Right lobe of liver (tissue), 6 donors: ENCODE data around the gene EPS8L3. TPM values are rescaled to one million over a fixed set of nuclear protein-coding genes. Genes with fewer than 3 reads are reported as not detected.
"Not testable (repeated sequence)": the region's sequence is repeated elsewhere in the genome, so short reads cannot be mapped to it uniquely, and the experiment has no call there.

ENCODE experiments used
- ATAC-seq, 4 donors: fragments of 200-7000 bp; cut with Tn5 transposase; one replicate each; pipeline ENCODE4 v1.9.1; 2020; ENCODE audit warnings: mild to moderate bottlenecking in 4 of 4, moderate library complexity in 4 of 4
- DNase-seq, 3 donors: peaks; one replicate each; pipeline ENCODE4 v3.0.0-alpha.2; 2020
- H3K27ac ChIP-seq, 3 donors: fragments of 200-600 bp; one replicate each; pipeline ENCODE4 v1.8.0; 2022
- H3K27me3 ChIP-seq, 2 donors: fragments of 200-600 bp; one replicate each; pipeline ENCODE4 v1.8.0; 2022
- H3K36me3 ChIP-seq, 4 donors: fragments of 200-600 bp; sonication (generic) in 1 of 4; one replicate each; pipeline versions ENCODE4 v1.5.1 to v1.8.0; 2017 to 2022; ENCODE audit warnings: control low read depth in 1 of 4
- H3K4me1 ChIP-seq, 4 donors: fragments of 200-600 bp; sonication (generic) in 1 of 4; one replicate each; pipeline versions ENCODE4 v1.5.1 to v1.8.0; 2017 to 2022; ENCODE audit warnings: control low read depth in 1 of 4
- H3K4me3 ChIP-seq, 3 donors: fragments of 200-600 bp; one replicate each; pipeline ENCODE4 v1.8.0; 2022
- H3K9me3 ChIP-seq, 4 donors: fragments of 200-600 bp; sonication (generic) in 1 of 4; one replicate each; pipeline versions ENCODE4 v1.5.1 to v1.8.0; 2017 to 2022; ENCODE audit warnings: control low read depth in 1 of 4
- POLR2A ChIP-seq: fragments of 450-650 bp; IDR thresholded peaks from one replicate; pipeline ENCODE4 v1.6.1; 2017; ENCODE audit warnings: antibody characterized with exemption, mild to moderate bottlenecking
- WGBS: methylation state at CpG from one replicate; pipeline ENCODE4 v1.1.6; 2018; ENCODE audit warnings: low coverage, low lambda C conversion rate; ENCODE audit not compliant: insufficient coverage; ENCODE audit errors: missing lambda C conversion rate; 5-methylcytosine and 5-hydroxymethylcytosine counted together
- intact Hi-C, 2 donors: fragments of 100-400 bp; cut with DNase I; formaldehyde crosslinking; loops; one replicate each; pipeline versions ENCODE4 v1.11.2 to v1.14.1; 2022
- total RNA-seq, 6 experiments: library from RNA; depleted of rRNA in 2 of 6; stranded (reverse); fragments of >200 nt in 2 of 6; fragmentation: NEBNext Ultra II Directional in 3 of 6; extraction: Animal tissue kit (Norgen Biotek cat#: 25700) in 3 of 6; gene quantifications; one replicate each; pipeline versions ENCODE4 v1.1.0 to v1.2.4, GENCODE V29; 2016 to 2023
- TF ChIP-seq, protein P1 (sequence below), 4 donors: fragments of 200-600 bp in 3 of 4; fragments of 450-650 bp in 1 of 4; IDR thresholded peaks; one replicate each; pipeline versions ENCODE4 v1.5.1 to v1.8.0; 2016 to 2022; ENCODE audit warnings: antibody characterized with exemption in 4 of 4, mild to moderate bottlenecking in 2 of 4
- donor health status: DM: no; HTN: yes; CAD: no.
- donor health status: DM: no; HTN: no; CAD: no.
- donor health status: DM: no; HTN: no; CAD: no.
- donor health status: DM: no; HTN: yes; CAD: no.
- donor health status: DM: no; HTN: yes; CAD: no.

The EPS8L3 gene
- total RNA-seq, 6 experiments from 2014 or later: 3.2 to 4.7 (median 3.3) TPM; not detected in 3

DNA sequence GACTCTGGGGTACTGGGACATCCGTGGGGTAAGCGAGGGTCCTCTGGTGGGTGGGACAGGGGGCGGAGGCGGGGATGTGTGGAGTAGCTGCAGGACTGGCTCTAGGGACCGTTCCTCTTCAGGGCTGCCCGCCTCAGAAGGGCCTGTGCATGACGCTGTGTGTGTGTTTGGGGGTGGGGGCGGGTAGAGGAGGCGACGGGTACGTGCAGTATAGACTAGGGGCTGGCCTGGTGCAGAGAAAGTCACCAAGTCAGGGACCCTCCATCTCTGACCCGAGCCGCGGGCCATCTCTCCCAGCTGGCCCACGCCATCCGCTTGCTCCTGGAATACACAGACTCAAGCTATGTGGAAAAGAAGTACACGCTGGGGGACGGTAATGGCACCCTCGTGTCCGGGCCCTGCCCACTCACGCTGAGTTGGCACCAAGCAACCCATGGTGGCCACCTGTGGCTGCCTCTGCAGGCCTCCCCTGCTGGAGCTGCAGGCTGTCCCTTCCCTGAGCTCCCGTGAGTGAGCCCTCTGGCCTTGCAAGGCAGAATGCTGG, 51.3 kb downstream of the EPS8L3 start:
- H3K27ac ChIP-seq: no peak overlapping the region
- DNase-seq: no peak
- ATAC-seq: peak in 1 of 4 donors; percentile 9
- H3K27me3 ChIP-seq: no peaks in the 10 kb centered on the region
- intact Hi-C loops: no loop called here
- H3K9me3 ChIP-seq: no peaks in the 10 kb centered on the region
- 46% methylated on average over 5 of the region's 22 CpGs for WGBS
- no peaks in the 10 kb centered on the region for H3K36me3 ChIP-seq
- H3K4me3 ChIP-seq: no peak overlapping the region
- no peaks in the 10 kb centered on the region for H3K4me1 ChIP-seq
- TF ChIP-seq, protein P1, sequence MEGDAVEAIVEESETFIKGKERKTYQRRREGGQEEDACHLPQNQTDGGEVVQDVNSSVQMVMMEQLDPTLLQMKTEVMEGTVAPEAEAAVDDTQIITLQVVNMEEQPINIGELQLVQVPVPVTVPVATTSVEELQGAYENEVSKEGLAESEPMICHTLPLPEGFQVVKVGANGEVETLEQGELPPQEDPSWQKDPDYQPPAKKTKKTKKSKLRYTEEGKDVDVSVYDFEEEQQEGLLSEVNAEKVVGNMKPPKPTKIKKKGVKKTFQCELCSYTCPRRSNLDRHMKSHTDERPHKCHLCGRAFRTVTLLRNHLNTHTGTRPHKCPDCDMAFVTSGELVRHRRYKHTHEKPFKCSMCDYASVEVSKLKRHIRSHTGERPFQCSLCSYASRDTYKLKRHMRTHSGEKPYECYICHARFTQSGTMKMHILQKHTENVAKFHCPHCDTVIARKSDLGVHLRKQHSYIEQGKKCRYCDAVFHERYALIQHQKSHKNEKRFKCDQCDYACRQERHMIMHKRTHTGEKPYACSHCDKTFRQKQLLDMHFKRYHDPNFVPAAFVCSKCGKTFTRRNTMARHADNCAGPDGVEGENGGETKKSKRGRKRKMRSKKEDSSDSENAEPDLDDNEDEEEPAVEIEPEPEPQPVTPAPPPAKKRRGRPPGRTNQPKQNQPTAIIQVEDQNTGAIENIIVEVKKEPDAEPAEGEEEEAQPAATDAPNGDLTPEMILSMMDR (IDR thresholded peaks at IDR 0.05): no peak
- TF ChIP-seq POLR2A: no peak

DNA sequence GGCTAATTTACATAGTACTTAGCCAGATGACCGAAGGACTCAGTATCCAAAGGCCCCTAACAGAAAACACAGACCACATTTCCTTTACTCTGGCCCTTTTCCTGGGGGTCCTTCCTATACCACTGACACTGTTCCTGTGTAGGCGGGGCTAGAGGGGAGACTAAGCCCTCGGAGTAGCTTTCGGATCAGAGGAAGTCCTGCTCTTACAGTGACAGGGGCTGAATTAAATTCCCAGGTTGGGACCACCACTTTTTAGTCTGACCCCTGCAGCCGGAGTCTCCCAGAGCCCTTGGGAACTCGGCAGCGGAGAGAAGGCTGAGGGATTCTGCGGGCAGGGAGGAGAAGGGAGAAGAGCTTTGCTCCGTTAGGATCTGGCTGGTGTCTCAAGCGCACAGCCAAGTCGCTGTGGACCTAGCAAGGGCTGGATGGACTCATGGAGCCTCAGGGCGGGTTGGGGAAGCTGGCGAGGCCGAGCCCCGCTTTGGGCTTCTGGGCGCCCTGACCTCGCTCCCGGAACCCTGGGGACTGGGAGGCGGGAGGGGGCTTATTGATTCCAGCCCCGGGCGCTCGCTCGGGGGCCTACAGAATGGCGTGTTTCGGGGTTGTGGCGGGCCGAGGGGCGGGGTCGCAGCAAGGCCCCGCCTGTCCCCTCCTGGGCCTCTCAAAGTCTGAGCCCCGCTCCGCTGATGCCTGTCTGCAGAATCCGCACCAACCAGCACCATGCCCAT, 52.0 kb downstream of the EPS8L3 start, which contains the start of gene GSTM5:
Gene GSTM5 (plus strand): TSS at position 659 of the 728 bp plus-strand sequence. CDS start 62 bp downstream, at position 721.
- peak in 3 of 4 donors; percentile 12 to 57 (median 51) for ATAC-seq
- DNase-seq, intact Hi-C loops, H3K36me3 ChIP-seq, H3K9me3 ChIP-seq, H3K27me3 ChIP-seq, H3K27ac ChIP-seq, H3K4me1 ChIP-seq: not testable (repeated sequence)
- H3K4me3 ChIP-seq: peak within 1 kb of the TSS in 1 of 3 donors; percentile 25
- 48% methylated on average over 13 of the region's 33 CpGs for WGBS

DNA sequence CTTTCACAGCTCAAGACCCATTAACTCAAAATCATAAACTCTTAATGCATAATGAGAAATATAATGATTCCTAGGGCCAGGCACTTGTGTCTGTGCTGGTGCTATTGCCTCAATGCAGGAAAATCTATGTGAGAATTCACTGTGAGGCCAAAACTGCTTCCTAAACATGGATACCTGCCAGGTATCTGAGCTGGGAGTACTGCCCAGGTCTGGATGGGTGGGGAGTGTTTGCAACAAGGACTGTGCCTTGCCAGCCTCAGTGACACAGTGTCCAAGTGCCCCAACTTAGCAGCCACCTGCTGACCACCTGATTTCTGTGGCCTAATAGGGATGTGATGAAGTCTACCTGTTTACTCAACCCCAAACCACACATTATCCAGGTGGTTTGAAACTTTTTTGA, 53.9 kb downstream of the EPS8L3 start:
- H3K27me3 ChIP-seq, H3K4me1 ChIP-seq, H3K9me3 ChIP-seq, H3K27ac ChIP-seq, DNase-seq, H3K4me3 ChIP-seq, intact Hi-C loops, H3K36me3 ChIP-seq: not testable (repeated sequence)
- peak in 3 of 4 donors; percentile 54 to 95 (median 83) for ATAC-seq

GRCh38 chr1:109708949-109709348, 54.8 kb downstream of the EPS8L3 start:
- H3K36me3 ChIP-seq, H3K27me3 ChIP-seq, DNase-seq, H3K4me1 ChIP-seq, H3K9me3 ChIP-seq, H3K4me3 ChIP-seq, H3K27ac ChIP-seq, intact Hi-C loops, ATAC-seq: not testable (repeated sequence)
- 57% methylated on average over 4 of the region's 4 CpGs for WGBS

GRCh38 chr1:109705411-109705810, 58.3 kb downstream of the EPS8L3 start:
- intact Hi-C loops: no loop called here
- Histone ChIP-seq H3K36me3 (no peaks in the 10 kb centered on the region), H3K4me3 (no peak overlapping the region), H3K4me1 (no peaks in the 10 kb centered on the region), H3K27ac (no peak overlapping the region), H3K9me3 (no peaks in the 10 kb centered on the region), H3K27me3 (no peaks in the 10 kb centered on the region)
- DNase-seq: no peak
- 68% methylated on average over 2 of the region's 4 CpGs for WGBS
- TF ChIP-seq, protein P1 (IDR thresholded peaks at IDR 0.05): no peak
- no peak for TF ChIP-seq POLR2A
- peak in 1 of 4 donors; percentile 44 for ATAC-seq

DNA sequence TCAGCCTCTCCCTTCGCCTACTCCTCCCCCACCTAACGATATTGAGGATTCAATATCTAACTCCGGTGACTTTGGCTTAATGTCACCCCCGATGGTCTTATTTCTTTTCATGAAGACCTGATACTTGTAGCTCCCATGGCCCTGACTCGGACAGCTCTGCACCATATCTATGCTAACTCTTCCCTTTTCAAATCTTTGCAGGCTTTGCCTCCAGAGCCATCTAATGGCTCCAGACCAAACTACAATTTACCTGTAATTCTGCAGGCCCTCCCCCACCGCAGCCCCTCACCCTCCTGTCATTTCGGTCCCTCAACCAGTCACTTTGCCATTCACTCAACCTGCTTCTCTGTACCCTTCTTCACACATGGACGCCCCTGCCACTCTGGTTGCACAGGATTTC, 59.5 kb downstream of the EPS8L3 start:
- no peak for DNase-seq
- H3K27ac ChIP-seq: no peak overlapping the region

DNA sequence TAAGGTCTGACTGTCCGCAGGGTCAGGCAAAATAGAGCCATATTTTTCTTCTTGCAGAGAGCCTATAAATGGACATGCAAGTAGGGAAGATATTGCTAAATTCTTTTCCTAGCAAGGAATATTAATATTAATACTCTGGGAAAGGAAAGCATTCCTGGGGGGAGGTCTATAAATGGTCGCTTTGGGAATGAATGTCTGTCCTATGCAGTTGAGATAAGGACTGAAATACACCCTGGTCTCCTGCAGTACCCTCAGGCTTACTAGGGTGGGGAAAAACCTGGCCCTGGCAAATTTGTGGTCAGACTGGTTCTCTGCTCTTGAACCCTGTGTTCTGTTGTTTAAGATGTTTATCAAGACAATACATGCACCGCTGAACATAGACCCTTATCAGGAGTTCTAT, 60.8 kb downstream of the EPS8L3 start:
- H3K27me3 ChIP-seq, H3K36me3 ChIP-seq, intact Hi-C loops, H3K4me1 ChIP-seq, H3K4me3 ChIP-seq, H3K27ac ChIP-seq, H3K9me3 ChIP-seq, ATAC-seq, DNase-seq: not testable (repeated sequence)
- whole genome bisulfite sequencing: 87% methylated on average over 3 of the region's 3 CpGs

More for the DNA sequence above, 59.5 kb downstream of the EPS8L3 start:
- H3K27me3 ChIP-seq: no peaks in the 10 kb centered on the region
- no peaks in the 10 kb centered on the region for H3K36me3 ChIP-seq
- no peaks in the 10 kb centered on the region for H3K9me3 ChIP-seq
- no peaks in the 10 kb centered on the region for H3K4me1 ChIP-seq
- TF ChIP-seq, protein P1 (IDR thresholded peaks at IDR 0.05): peak in 1 of 4 donors; percentile 16
- TF ChIP-seq POLR2A: no peak
- no peak overlapping the region for H3K4me3 ChIP-seq
- ATAC-seq: peak in 1 of 4 donors; percentile 65
- intact Hi-C loops: no loop called here
- WGBS: 56% methylated on average over 8 of the region's 8 CpGs
